HS-5 (cell line): ENCODE data around the gene EPHA6.

Experiments used
- DNase-seq: peaks from one replicate; pipeline ENCODE4 v3.0.0-alpha.2; 2012; ENCODE audit warnings: low read depth

Gene EPHA6

DNA sequence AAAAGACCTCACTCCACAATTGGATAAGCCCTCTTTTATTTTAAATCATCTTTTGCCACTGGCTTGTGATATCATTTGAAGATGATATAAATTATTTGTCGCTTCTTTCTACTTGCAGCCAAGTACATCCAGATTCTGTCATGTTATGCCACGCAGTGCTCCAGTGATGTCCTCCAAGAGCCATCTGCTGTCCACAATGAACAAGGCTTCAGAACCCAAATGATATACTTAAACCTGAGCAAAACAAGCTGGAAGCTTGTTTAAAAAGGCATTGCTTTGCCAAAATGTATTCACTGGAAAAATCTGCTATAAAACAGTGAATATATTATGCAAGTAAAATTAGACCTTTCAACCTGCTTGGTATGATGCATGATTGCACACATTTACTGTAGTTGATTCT is 891.4 kb downstream of the EPHA6 start:
- no peak for DNase-seq

DNA sequence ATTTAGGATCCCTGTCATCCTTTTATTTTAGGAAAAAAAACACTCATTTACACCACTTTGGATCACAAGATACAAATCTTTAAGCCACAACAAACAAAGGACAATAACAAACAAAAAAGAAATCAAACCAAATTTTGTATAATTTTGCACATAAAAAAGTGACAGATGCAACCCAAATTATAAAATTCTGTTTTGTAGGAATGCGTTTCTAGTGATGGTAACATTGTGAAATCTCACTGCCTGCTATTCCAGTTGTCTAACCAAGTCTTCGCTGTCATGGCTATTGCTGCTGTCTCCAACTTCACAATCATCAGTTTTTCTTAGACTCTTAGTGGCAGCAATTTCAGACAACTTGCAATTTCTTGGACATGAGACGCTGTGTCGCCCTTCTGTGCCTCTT is 891.8 kb downstream of the EPHA6 start:
- no peak for DNase-seq

DNA sequence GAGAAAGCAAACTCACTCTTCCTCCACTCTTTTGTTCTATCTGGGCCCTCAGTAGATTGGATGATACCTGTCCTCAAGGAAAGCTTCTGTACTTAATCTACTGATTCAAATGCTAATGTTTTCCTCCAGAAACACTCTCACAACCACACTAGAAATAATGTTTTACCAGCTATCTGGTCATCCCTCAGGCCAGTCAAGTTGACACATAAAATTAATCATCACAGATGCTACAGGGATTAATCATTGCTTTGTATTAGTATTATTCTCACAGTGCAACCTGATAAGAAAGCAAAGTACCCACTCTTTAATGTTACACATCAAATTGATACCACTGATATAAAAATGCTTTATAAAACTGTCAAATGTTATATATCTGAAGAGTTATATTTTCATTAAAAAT is 897.3 kb downstream of the EPHA6 start:
- DNase-seq = no peak

DNA sequence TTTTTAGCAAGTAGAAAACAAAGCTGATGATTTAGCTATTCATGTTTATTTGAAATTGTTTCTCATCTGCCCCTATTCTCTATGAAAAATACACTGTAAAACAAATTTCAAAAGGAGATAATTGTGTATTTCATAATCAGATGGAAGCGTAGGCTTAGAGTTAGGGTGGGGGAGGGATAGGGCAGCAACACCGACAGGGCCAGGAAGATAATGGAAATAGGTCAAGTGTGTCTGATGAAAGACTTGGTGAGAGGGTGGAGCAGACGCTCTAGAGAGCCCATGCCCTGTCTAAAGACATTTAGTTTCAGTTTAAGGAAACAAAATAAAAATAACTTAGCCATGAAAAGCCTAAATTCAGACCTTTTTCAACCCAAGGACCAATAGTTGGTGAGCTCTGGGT is 898.5 kb downstream of the EPHA6 start:
- DNase-seq = no peak

DNA sequence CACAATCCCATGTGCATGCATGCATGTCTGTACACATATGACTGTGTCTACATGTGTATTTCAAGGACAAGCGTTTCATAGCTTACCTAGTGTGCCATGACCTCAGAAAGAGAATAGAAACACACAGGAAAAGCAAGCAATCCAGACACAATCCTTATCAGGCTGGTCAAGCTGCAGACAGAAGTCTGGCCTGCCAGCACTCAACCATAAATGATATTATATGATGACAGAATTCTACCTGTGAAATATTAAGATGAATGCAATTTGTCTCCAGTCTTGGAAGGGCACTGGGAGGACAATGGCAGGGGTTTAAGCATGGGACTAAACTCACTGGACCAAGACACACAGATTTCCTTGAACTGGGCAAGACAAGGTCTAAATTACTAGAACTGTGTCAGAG is 899.2 kb downstream of the EPHA6 start:
- no peak for DNase-seq

DNA sequence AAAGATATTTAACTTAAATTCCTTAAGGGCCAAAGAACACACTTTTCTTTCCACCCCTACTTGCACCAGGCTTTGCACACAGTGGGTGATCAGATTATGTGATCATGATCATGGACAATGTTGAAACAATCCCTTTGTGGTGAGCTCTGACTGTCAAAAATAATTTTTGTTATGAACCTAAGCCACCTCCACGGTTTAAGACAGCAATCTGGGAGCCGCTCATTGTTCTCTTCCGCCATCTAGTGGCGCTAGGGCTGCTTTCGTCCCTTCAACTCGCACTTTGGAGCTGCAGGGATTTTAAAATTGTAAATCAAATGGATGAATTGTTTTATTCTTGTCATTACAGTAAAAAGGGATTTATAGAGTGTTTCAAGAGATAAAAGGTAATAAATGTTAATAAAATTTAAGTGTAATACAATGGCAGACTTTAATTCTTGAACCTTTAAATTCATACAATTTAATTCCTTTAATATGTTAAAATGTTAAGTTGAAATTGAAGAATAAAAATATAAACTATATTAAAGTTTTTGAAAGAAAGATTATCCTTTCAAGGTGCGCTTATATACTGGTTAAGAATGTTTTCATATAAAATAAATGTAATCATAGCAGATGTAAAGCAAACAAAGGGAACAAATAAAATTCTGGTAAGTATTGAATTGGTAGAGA is 904.9 kb downstream of the EPHA6 start:
- peak; percentile 68 for DNase-seq

DNA sequence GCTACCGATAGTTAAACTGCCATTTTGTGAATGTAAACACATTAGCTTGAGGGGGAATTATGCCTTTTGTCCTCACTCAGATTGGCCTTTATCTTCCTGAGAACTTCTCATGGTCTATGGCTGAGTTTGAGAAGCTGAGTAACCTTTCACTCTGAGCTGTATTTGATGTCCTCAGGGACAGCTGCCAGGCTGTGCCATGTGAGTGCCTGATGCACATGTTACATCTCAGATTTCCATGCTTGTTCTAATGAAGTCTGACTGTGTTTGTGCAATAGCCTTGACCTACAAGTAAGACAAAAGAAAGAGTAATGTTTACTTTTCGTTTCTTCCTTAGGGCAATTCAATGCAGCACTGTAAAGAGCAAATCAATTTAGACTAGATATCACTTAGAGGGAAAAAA is 906.0 kb downstream of the EPHA6 start:
- DNase-seq = no peak

DNA sequence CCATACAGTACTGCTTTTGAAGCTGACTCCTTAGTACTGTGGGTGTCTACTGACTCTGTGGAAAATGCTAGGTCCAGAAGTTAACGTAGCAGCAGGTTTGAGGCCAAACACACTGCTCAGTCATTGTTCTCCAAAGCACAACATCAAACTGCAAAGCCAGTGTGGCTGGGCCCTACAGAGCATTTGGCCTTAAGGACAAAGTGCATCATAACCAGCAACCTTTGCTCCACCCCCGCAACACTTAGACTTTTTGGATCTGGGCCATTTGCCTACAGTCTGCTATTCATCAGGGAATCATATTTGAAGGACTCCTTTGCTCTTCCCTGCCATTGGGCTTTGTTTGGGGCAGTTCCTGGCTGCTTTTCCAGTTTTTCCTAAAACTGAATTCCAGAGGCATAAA is 907.1 kb downstream of the EPHA6 start:
- no peak for DNase-seq

DNA sequence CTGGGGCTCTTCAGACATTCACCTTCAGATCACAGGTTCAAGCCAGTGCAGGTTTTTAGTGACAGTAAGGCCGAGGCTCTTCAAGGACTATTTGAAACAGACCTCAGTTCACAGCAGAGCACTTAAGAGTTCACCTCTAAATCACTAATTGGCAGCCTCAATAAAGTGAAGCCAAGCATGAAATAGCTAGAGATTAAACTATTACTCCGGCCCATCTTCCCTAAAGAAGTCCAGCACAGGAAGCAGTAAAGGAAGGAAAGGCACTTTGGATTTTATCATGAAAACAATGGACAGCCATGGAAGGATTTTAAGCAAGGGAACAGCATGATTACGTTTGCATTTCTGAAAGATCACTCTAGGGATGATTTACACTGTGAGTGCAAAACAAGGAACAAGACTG is 922.5 kb downstream of the EPHA6 start:
- DNase-seq = no peak

DNA sequence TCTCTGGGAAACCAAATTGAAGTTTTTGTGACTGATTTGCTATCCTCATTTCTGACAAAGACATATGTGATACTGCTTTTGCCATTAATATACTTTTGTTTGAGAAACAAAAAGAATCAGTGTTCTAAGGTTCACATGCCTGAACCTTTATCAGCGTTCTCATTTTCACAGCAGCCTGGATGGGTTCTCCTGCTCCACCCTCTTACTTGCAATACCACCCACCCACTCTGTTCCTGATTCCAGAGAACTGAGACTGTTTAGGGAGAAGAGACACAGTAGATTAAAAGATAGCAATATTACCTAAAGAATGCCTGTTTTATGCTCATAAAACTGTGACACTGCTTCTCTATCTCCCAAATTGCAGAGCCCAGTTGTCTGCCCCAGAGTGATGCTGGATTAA is 924.4 kb downstream of the EPHA6 start:
- no peak for DNase-seq

DNA sequence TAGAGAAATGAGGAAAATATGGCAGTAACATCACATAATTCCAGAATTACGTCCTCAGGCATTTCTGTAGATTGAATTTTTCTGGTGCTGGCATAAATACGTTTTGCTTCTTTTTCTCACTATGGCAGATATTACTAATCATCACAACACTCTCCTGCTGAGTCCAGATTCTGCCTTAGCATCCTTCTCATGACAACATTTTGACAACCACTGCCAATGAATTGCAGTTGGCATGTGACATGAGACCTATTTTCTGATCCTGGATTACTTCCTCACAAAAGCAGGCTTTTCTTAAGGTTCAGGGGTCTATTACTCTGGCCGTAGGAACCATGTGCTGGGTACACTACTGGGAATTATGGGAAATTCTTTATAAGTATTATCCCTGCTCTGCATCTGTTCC is 927.6 kb downstream of the EPHA6 start:
- DNase-seq = no peak

DNA sequence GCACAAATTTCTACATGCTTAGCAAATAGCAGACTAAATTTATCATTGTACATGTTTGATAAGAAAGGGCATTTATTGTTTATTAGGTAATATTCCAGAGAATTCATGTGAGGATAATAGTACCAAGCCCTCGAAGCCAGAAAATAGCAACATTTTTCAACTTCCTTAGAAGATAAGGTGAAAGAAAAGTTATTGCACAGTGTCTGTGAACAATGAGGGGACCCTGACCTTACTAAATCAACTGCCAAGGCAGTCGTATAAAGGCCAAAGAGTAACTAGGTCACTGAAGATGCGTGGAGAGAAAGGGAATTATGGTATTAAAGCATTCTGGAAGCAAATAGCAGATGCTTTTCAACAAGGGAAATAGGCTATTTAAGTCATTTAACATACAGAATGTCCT is 929.9 kb downstream of the EPHA6 start:
- DNase-seq = no peak

DNA sequence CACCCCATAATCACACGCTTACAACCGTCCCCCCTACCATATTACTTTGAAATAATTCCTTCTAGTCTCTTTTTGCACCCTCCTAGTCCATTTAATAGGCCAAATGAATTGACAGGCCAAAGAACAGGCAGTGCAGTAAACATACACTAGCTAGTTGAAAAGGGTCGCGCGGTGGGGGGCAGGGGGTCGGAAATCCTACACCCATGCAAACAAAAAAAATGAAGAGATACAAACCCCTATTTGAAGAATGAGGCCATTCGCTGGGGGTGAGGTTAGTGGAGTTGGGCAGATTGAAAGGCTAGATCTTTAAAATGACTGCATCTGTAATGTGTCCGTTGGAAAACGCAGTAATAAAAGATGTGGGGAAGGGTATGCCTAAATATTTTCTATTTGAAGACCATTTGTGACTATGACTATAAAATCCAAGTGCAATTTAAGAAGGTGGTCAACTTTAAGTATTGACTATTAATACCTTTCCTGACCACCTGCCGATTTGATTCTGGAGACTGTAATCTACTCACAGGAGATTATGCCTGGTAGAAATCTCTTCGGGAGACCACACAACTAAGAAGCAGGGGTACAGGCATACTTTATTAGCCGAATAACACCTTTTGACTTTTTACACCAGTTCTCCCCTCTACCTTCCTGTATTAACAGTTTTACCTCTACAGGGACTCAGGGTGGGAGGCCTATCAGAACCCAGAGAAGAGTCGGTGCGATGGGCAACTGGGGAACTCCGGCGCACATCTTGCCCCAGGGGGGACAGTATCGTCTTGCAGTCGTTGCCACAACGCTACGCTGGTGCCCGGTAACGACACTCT is 949.4 kb downstream of the EPHA6 start:
- peak; percentile 3 for DNase-seq

DNA sequence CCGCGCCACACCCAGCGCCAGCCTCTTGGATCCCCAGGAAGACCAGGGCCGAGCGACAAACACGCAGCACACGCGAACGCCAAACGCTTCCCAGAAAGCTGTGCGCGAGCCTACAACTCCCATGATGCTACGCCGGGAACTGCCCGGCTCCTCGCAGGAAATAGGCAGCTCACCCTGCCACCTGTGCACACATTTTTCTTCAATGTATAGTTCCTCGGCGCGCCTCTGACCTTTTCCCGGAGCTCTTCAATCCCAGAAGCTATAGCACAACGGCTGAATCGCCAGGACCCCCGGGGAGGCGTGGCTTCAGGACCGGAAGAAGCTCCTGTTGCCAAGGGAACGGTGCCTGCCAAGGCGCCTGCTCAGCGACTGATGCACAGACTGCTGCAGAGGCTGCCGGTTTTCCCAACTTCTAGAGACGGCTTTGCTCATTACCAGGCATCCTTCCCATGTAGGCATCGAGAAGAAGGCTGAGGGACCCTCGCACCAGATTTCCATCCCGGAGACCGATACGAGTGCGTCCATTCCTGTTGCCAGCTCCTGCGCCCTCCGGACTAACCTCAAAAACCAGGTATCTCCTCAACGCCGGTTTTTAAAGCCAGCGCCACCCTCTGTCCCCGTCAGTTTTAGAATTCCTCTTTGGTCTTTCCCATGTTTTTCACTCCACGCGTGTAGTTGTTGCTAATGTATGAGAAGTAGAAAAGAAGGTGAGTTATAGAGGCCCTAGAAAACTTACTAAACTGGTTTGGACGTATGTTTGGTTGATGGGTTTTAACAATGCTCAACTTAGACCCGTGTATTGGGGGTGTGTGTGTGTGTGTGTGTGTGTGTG is 950.2 kb downstream of the EPHA6 start, which contains the start of gene ARL6:
TSS of gene ARL6 (plus strand) at position 352 of the 832 bp plus-strand sequence. CDS start 3,350 bp downstream, outside the sequence.
- peak; percentile 80 for DNase-seq

DNA sequence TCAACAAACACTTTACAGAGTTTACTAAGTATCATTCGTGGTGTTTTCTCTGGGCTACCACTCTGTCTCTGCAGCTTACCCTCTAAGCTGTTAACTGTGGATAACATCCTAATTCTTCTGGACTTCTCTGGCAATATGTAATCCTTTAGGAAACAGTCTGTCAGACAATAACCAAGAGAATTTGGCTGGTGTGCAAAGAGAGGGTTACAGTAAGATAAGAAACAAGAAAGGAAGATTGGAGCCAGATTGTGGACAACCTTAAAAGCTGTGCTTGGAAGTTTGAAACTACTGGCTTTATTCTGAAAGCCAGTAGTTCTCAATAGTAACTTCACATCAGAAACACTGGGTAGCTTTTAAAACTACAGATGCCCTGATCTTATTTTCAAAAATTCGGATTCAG is 950.9 kb downstream of the EPHA6 start:
- DNase-seq = no peak

DNA sequence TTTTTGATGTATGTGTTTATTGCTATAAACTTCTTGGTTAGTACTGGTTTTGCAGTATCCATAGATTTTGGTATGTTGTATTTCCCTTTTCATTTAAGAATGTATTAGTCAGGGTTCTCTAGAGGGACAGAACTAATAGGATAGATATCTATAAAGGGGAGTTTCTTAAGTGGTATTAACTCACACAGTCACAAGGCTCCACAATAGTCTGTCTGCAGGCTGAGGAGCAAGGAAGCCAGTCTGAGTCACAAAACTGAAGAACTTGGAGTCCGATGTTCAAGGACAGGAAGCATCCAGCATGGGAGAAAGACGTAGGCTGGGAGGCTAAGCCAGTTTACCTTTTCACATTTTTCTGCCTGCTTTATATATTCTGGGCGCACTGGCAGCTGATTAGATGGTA is 958.5 kb downstream of the EPHA6 start:
- DNase-seq = no peak

DNA sequence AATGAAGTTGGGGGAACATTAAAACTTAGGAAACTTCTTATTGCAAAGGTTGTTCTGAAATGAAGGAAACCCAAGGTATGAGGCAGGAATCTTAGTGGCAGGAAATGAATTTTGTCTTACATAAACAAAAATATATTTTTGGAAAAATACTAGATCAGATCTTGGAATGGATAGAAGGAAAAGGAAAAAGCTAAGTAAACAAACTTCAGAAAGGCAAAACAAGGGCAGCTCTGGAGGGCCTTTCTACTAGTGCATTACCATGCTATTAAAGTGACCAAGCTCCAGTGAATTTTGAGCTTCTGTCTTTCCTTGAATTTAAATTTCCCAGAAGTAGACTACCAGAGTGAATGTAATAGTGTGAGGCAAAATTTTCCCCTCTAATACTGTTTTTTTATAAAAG is 963.8 kb downstream of the EPHA6 start:
- DNase-seq = no peak

DNA sequence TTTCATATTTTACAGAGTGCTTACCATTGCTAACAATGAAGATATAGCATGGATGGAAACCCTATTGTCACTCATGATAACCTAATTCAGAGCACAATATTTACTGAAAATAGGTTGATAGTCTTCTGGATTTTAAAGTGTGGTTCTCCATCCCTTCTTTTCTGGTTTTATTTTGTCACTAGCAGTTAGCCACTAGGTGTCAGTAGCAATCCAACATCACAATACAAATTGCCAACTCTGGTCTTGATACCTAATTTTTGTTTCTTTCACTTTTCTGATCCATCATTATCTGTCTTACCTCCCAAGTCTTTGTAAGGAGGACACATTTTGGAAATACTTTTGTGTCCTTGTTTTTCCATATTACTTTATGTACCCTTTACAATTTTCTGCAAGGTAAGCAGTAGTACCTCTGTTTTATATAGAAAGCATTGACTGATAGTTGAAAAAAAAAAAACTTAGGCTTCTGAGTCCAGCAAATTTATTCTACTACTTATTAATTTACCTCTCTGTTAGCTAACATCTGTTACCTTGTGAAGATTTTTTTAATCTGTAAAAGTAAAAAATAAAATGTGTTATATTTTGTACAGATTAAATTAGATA is 979.1 kb downstream of the EPHA6 start:
- DNase-seq = peak; percentile 20

DNA sequence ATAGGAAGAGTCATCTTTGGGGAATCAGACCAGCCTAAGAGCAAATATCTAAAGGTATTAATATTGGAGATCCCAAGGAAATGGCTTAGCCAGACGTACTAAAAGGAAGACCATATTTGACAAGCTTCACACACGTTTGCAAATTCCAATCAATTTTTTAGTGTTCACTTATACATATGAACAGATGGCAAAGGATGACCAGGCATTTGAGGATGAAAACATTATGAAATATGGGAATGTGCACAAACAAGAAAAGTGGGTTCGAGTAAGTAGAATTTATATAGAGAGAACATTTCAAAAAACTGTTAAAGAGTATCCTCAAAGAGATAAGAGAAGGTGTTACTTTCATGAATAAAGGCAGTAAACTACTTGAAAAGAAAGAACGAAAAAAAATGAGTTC is 981.6 kb downstream of the EPHA6 start:
- DNase-seq = no peak
